Myocyte (in vitro differentiated cells): ENCODE measurements around the gene C9orf40. TPM values are rescaled to one million over a fixed set of nuclear protein-coding genes. Genes with fewer than 3 reads are reported as not detected.

ENCODE experiments used
- DNase-seq: peaks from one replicate; pipeline ENCODE4 v3.0.0-alpha.2; 2012; ENCODE audit warnings: low read depth
- total RNA-seq: library from RNA; depleted of rRNA; stranded (reverse); fragments of >200 nt; gene quantifications from 2 replicates; pipeline ENCODE4 v1.2.3, GENCODE V29; 2014

C9orf40 gene
- total RNA-seq, 1 donor from 2014 or later, result 9.1 TPM

GRCh38 chr9:74942801-74943200 lies 9.9 kb downstream of the C9orf40 start:
- peak; percentile 5 for DNase-seq

GRCh38 chr9:74940600-74940999 lies 12.1 kb downstream of the C9orf40 start:
- no peak for DNase-seq

- DNase-seq, result peak; percentile 22
Observed at GRCh38 chr9:74935008-74935407, 17.7 kb downstream of the C9orf40 start.

- no peak for DNase-seq
Observed at GRCh38 chr9:74921737-74922136, 31.0 kb downstream of the C9orf40 start.

DNA sequence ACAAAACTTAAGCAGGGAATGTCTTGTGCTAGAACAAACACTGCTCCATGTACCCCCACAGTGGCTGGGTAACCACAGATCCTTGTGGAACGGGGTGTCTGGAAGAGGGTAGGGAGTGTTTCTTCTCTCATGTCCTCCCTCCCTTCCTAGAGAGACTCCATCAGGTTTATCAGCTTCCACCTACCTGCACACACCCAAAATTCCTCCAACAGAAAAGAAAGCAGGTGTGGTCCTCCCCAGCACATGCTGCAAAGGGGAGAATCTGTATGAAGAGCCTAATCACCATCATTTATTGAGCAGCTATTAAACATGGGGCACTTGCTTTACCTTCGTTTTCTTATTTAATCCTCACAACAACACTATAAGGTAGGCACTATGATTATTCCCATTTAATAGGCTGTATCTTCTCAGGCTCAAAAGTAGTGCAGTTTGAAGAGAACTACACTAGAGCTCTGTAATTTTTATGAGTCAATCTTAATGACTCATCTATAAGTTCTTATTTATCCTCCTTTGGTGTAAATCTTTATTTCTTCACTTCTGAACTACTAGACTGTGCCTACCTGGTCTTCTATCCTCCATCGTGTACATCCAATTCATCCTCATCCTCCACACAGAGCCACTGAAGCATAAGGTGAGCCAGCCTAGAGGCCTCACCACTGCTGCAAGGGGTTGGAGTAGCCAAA lies 31.6 kb downstream of the C9orf40 start:
- no peak for DNase-seq

GRCh38 chr9:74910036-74910435 lies 42.7 kb downstream of the C9orf40 start:
- DNase-seq, result no peak

GRCh38 chr9:74908665-74909064 lies 44.0 kb downstream of the C9orf40 start:
- DNase-seq, result no peak

DNA sequence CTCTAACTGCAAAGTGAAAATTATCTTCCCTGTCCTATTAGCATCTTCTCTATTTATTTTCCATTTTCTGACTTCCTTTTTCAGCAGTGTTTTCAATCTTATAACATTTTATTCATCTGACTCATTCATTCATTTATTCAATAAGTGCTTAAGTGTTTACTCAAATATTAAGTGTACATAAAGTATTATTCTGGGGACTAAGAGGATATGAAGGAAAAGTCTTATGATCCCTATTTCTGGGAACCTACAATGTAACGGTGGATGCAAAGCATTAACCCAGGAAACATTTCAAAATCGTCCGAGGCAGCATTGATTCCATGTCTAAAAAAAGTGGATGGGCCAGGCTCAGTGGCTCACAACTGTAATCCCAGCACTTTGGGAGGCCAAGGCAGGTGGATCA lies 45.6 kb downstream of the C9orf40 start:
- no peak for DNase-seq

DNA sequence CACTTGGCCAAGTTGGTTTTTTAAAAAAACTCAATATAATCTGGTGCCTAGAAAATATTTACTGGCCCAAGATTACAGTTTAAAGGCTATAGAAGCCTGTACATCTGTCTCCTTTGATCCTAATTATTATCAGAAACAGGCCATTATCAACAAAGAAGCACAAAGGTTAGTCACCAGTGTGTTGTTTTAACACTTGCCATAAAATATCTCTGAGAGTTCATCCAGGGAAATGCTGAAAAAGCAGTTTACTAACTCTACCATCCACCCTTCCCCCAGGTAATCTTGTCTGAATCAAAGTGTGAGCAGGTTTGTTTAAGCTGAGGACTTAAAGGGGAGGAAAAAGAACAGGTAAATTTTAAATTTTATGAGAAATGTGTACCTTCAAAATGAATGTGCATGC lies 51.7 kb downstream of the C9orf40 start:
- no peak for DNase-seq

Other genes starting within 250 kb of the C9orf40 start
- gene TRPM6, start 65.0 kb downstream of the C9orf40 start, total RNA-seq, result not detected in 2 replicates
- 40.2 and 42.1 TPM in 2 replicates for gene CARNMT1, start 75.4 kb upstream of the C9orf40 start, total RNA-seq
- 39.0 and 42.6 TPM in 2 replicates for gene NMRK1, start 135.2 kb upstream of the C9orf40 start, total RNA-seq
- gene OSTF1, start 135.6 kb upstream of the C9orf40 start, total RNA-seq, result 18.7 and 24.6 TPM in 2 replicates